Measurements from ENCODE around the gene CP. TPM values are rescaled to one million over a fixed set of nuclear protein-coding genes. Genes with fewer than 3 reads are reported as not detected.

Gene CP
- total RNA-seq, 1 experiment from 2014 or later: 1.5 TPM

- H3K4me3 Mint-ChIP-seq: no peak overlapping the region
- TF ChIP-seq ZNF671 (CRISPR knock-in tag; IDR thresholded peaks at IDR 0.05) (no peak), STAT6 (CRISPR knock-in tag; conservative IDR thresholded peaks at IDR 0.05; ENCODE audit: low read depth) (no peak), ZSCAN18 (CRISPR knock-in tag; IDR thresholded peaks at IDR 0.05) (no peak), ATF2 (CRISPR knock-in tag; IDR thresholded peaks at IDR 0.05; ENCODE audit: borderline replicate concordance, low read depth) (no peak), FOXP1 (CRISPR knock-in tag; IDR thresholded peaks at IDR 0.05; ENCODE audit: borderline replicate concordance) (no peak), HMGA2 (CRISPR knock-in tag; IDR thresholded peaks at IDR 0.05) (no peak), IRF1 (CRISPR knock-in tag; IDR thresholded peaks at IDR 0.05) (no peak), MYBL2 (CRISPR knock-in tag; IDR thresholded peaks at IDR 0.05) (no peak), AR (CRISPR knock-in tag; IDR thresholded peaks at IDR 0.05) (no peak), NFATC4 (CRISPR knock-in tag; IDR thresholded peaks at IDR 0.05) (no peak), GTF2I (CRISPR knock-in tag; conservative IDR thresholded peaks at IDR 0.05) (no peak), ARID4B (CRISPR knock-in tag; IDR thresholded peaks at IDR 0.05; ENCODE audit: borderline replicate concordance) (no peak), SMAD3 (CRISPR knock-in tag; IDR thresholded peaks at IDR 0.05; ENCODE audit: borderline replicate concordance) (no peak)
- no peak for ATAC-seq
- no peaks in the 10 kb centered on the region; the same call in 1 of the 2 replicates for H3K27me3 Mint-ChIP-seq (ENCODE audit: low read depth)
- ChIA-PET CTCF (interaction anchor here (0.7 kb wide), 1 partner anchor 308 kb away, joined by 3 read pairs; no protein-coding TSS in a partner anchor), POLR2A (no interaction called here)
- H3K36me3 Mint-ChIP-seq: no peaks in the 10 kb centered on the region
- H3K9me3 Mint-ChIP-seq: peaks cover 14% of the 10 kb centered on the region; the same call in 1 of the 2 replicates
- no peak overlapping the region for H3K27ac Mint-ChIP-seq
- DNase-seq (ENCODE audit: low spot score): no peak
- H3K4me1 Mint-ChIP-seq: peaks cover 25% of the 10 kb centered on the region
Measured at GRCh38 chr3:149258298-149258697, 36.7 kb upstream of the CP start.

Data from WTC11 (cell line).